LHCN-M2 (cell line): ENCODE measurements around the gene GAS2L3. TPM values are rescaled to one million over a fixed set of nuclear protein-coding genes. Genes with fewer than 3 reads are reported as not detected.
"Not testable (repeated sequence)": the region's sequence is repeated elsewhere in the genome, so short reads cannot be mapped to it uniquely, and the experiment has no call there.

Experiments used
- DNase-seq: peaks from one replicate; pipeline ENCODE4 v3.0.0-alpha.2; 2012; ENCODE audit warnings: low read depth
- total RNA-seq: library from RNA; depleted of rRNA; stranded (reverse); fragments of >200 nt; gene quantifications from 2 replicates; pipeline ENCODE4 v1.2.3, GENCODE V29; 2014

Gene GAS2L3
- total RNA-seq, 1 experiment from 2014 or later: 40.8 TPM

DNA sequence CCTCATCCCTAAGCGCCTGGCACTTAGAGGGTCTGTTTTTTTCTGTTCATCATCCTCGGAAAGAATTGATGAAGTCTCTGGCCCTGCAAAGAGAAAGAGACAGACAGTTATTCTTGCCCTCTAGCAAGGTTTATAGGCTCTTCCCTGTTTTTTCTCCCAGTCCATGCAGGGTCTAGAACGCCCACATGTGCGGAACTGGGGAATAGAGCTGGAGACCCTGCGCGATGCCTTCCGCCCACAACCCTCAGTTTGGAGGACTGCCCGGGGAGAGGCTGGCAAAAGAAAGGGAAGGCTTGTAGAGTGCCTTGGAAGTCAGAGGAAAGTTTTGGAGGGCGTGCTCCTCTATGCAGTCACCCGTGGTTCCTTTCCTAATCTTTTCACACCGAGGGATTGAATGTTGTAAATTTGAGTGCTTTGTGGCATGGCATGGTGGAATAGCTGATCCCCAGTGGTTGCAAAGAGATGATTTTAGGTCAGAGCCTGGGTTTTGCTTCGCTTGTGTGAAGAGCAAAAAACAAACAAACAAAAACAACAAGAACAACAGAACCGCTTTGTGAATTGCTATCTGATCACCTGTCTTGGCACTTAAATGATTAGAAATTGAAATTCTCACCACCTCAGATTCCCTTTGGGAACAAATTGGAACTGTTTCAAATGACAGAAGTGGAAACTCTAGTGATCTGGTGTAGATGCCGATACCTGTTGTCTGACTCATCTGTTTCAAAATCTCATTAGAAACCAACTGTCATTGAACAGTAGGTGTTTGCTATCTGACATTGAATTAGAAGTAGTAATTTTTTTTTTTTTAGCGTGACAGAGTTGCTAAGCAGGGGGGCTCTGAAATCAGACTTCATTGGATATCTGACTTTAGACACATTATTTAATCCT is 947 bp downstream of the GAS2L3 start:
- DNase-seq: no peak

DNA sequence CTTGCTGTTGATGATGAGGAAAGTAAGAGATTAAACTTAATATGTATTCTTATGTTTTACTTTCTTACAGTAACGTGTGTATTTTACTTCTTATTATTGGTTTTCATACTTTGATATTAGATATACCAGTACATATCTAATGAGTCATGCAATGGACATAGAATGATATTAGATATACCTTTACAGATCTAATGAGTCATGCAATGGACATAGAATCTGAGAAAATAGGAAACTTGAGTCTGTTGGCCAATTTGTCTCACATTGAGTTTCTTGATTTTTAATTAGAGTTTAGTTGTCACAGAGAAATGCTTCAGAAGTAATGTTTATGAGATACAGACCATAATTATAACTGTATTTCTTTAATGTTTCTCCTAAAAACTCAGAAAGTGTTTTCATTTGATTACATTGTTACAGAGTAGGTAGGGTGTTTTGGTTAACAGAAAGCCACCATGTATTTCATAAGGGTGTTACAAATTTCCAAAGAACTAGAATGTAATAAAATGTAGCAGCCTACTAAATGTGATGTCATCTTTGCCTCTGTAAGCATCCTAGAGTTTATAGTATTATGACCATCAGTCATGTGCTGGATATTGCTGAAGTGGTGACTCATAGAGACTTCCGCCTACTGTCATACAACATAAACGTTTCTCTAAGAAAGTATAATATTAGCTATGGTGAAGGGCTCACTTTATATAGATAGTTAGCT is 3.0 kb downstream of the GAS2L3 start:
- DNase-seq: peak; percentile 80

DNA sequence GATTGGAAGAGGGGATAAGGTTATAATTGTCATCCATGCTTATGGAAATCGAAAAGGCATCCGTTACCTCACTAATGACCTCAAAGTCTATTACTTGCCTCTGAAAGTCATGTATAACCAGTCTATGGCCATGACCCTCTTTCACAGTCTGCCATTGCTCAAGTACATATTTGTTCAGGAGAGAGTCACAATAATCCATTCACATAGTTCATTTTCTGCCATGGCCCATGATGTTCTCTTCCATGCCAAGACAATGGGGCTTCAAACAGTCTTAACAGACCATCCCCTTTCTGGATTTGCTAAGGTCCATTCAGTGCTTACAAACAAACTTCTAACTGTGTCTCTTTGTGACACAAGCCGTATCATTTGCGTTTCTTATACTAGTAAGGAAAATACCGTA is 5.4 kb downstream of the GAS2L3 start:
- DNase-seq: no peak

DNA sequence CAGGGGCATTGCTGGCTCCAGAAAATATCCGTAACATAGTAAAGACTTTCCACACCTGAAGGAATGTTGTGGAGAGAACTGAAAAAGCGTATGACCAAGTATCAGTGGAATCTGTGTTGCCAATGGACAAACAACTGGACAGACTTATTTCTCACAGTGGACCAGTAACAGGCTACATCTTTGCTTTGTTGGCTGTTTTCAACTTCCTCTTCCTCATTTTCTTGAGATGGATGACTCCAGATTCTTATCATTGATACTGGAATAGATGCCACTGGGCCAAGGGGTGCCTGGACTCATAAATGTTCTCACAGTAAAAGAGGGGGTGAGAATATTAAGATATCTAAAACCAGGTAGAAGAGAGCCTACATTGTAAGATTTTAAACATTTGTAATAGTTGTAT is 6.4 kb downstream of the GAS2L3 start:
- DNase-seq: no peak

DNA sequence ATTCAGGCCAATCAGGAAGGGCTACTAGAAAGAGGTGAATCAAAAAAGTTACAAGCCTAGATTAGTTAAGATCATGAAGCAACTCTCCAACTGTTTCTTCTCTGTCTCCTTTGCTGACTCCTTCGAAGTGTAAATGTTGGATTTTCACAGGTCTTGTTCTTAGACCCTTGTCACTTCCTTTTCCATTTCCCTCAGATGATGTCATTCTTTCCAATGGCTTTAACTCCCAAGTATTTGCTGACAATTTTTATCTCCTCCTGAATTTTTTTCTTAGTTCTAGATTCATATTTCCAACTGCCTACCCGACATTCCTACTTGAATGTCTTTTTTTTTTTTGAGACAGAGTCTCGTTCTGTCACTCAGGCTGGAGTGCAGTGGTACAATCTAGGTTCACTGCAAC is 10.8 kb downstream of the GAS2L3 start:
- DNase-seq: no peak

DNA sequence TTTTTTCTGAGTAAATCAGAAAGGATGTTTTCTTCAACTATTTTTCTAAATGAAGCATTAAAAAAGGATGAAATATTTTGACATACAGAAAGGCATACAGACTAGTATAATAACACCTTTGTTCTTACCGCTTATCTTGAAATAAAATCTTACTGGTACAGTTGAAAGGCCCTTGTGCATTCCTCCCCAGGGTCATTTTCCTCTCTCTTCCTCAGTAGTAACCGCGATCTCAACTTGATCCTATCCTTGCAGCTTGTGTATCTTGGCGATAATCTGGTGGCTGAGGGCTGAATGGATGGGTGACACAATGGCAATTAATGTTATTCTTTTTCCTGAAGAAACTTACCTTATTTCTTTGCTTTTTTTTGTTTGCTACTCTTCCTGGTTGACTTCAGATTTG is 18.5 kb downstream of the GAS2L3 start:
- no peak for DNase-seq

DNA sequence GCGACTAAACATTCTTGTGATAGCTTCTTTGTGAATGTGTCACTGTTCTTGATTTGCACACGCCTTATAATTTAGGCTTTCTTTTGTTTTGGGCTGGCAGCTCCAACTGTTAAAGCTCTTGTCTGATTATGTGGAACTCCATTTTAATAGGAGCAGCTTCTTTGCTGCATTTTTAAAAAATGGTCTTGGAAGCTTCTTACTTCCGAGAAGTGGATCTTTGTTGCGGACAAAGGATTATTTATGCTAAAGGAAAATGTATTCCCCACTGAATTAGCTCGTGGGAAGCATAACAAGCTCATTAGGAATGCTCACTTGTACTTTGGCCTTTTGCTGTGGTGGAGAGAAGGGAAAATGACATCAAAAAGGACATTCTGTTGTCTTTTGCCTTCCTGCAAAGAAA is 20.0 kb downstream of the GAS2L3 start:
- DNase-seq: peak; percentile 56

DNA sequence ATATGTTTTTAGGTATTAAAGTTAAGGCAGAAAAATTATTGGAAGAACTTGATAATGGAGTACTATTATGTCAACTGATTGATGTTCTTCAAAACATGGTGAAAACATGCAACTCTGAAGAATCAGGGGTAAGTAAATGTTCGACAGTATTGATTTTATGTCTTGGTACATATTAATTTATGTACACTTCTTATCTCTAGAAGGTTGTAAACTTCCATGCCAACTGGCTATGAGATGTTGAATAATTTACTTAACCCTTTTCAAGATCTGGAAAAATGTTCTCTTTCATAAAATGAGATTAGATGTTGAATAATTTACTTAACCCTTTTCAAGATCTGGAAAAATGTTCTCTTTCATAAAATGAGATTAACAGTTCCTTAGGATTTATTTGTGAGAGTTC is 28.1 kb downstream of the GAS2L3 start:
- no peak for DNase-seq

DNA sequence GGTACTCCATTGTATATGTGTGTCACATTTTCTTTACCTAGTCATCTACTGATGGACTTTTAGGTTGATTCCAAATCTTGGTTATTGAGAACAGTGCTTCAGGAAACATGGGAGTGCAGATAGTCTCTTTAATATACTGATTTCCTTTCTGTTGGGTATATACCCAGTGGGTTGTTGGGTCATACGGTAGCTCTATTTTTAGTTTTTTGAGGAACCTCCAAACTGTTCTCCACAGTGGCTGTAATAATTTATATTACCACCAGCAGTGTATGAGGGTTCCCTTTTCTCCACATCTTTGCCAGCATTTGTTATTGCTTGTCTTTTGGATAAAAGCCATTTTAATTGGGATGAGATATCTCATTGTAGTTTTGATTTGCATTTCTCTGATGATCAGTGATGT is 29.5 kb downstream of the GAS2L3 start:
- not testable (repeated sequence) for DNase-seq

DNA sequence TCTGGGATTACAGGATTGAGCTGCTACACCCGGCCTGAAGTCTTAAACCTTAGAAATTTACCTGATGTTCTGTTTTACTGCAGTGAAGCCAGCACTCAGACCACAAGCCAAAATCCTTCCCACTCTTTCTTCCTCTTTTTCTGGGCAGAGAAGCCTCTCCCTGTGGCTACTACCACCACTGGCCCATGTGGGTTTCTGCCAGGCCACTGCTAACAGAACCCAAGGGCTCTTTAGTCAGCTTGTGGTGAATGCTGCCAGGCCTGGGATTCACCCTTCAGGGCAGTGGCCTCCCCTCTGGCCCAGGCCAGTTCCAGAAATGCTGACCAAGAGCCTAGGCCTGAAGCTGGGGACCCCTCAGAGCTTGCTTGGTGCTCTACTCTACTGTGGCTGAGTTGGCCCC is 35.3 kb downstream of the GAS2L3 start:
- no peak for DNase-seq

DNA sequence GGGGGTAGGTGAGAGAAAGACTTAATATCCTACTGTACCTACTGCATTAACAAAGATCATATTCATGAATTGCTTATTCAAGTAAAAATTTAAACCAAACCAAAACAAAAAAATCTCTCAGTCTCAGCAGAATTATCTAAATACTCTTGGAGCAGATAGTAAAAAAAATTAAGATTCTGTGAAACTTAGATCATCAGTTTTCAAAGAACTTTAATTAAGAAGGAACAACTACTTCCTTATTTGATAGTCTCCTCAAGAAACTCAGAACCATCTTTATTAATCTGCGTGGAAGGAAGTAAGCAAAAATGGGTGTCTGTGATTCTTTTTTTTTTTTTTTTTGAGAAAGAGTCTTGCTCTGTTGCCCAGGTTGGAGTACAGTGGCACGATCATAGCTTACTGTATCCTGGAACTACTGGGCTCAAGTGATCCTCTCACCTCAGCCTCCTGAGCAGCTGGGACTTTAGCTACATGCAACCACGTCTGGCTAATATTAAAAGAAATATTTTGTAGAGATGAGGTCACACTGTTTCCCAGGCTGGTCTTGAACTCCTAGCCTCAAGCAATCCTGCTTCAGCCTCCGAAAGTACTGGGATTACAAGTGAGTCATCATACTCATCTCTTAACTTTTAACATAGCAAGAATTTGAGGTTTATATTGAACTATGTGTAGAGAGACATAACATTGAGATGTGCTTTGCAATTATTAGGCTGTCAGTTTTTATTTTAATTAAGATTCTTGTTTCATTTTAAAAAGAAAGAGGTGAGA is 37.4 kb downstream of the GAS2L3 start:
- DNase-seq: peak; percentile 17

DNA sequence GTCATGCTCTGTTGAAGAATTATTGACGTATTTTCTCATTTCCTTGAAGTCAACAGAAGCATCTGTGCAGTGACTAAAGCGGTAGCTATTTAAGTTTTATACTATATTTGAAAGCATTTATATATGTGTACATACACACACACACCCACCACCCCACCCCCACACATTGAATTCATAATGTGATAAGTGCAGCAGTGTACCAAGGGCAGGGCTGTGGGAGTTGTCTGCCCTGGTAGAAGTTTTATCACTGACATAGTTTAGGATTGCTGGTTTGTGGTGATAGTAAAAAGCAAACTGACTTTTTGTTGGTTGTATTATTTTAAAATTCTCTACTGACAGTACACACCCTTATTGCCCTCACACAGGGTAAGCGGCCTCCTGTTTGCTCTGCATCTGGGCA is 39.1 kb downstream of the GAS2L3 start:
- DNase-seq: no peak

DNA sequence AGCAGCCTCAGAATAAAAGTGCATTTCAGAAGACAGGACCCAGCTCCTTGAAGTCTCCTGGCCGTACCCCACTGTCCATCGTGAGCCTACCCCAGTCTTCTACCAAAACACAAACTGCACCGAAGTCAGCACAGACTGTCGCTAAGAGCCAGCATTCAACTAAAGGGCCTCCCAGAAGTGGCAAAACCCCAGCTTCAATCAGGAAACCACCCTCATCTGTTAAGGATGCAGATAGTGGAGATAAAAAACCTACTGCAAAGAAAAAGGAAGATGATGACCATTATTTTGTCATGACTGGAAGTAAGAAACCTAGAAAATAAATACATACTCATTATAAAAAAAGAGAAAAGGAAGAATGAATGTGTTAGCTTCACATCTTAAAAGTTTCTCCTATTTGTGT is 51.1 kb downstream of the GAS2L3 start:
- DNase-seq: no peak

DNA sequence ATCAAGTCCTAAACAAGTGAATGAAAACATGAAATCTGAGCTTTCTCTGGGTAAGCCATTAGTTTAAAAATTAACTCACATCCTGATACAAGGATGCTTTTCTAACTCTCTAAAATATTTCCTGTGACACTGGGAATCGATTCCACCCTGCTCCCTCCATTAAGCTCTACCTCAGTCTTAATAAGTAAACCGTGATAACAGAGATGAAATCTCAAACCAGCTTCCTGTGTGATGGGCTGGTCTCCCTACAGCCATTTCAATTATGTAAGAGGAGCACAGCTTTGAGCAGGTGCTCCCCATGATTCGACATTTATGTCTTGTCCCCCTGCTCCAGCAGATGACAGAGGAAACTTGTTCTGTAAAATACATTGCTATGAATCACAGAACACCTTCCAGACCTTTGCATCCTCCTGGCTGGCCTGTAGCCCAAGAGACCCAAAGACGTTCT is 59.0 kb downstream of the GAS2L3 start:
- no peak for DNase-seq

DNA sequence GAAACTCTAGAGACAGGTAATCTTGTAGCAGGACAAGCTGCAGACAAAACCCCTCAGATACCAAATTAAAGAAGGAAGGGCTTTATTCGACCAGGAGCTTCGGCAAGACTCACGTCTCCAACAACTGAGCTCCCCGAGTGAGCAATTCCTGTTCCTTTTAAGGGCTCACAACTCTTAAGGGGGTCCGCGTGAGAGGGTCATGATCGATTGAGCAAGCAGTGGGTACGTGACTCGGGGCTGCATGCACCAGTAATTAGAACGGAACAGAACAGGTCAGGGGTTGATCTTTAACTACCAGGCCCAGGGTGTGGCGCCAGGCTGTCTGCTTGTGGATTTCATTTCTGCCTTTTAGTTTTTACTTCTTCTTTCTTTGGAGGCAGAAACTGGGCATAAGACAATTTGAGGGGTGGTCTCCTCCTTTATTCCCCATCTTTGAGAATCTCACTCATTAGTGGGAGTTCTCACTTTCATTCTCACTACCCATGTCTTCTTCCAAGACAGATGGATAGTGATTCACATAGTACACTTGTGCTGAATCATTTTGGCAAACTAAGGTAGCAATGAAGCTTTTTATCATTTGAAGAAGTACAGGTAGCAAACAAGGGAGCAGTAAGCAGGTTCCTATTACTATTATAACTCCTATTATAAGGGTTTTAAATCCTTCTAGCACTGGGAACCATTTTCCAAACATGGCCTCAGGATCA is 59.8 kb downstream of the GAS2L3 start:
- DNase-seq: not testable (repeated sequence)

DNA sequence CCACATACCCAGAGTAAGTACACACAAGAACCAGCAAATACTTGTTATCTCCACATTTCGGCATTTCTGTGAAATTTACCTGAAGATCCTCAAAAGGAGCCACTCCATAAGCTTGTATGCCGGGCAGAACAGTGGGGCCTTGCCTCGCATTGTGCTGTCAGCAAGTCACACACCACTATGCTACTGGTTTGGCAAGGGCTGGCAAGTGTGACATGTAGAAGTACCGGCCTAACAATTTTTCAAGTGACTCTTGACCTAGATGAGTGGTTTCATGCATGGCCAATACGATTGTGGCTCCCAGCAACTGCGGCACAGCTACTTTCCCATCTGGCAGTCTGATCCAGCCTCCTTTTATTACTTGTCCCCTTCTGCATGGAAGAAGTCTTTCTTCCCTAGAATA is 69.8 kb downstream of the GAS2L3 start:
- DNase-seq: no peak

DNA sequence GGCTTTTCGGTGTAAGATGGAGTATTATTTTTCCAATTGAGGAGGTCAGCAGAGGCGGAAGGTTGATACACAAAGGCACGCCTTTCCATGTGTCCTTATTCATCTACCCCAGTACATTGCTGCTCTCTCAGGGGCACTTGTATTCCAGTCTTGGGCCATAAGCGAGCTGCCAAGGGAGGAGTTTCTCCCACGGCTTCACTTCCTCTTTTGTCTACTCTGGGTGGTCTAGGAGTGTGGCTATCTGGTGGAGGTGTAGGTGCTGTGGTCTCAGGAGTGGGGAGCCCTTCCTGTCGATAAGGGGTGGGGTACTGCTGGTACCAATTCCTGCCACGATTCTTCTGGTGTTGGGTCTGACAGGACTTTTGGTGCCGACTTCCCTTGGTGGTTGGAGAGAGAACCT is 73.4 kb downstream of the GAS2L3 start:
- DNase-seq: no peak

DNA sequence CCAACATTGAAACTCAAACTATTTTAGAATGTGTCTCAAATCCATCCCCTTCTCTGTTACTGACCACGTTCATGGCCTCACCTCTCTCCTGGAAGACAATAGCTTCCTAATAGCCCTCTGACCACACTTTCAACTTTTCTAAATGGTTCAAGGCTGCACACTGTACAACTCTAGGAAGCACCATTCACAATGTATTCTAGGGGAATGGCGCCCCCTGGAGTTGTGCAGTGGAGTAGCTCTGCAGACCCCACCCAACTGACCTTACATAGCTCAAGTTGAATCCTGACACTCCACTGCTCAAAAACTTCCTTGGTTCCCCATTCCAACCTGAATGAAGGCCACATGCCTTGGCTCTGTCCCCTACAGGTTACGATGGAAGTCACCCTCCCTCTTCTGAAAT is 77.6 kb downstream of the GAS2L3 start:
- DNase-seq: no peak

DNA sequence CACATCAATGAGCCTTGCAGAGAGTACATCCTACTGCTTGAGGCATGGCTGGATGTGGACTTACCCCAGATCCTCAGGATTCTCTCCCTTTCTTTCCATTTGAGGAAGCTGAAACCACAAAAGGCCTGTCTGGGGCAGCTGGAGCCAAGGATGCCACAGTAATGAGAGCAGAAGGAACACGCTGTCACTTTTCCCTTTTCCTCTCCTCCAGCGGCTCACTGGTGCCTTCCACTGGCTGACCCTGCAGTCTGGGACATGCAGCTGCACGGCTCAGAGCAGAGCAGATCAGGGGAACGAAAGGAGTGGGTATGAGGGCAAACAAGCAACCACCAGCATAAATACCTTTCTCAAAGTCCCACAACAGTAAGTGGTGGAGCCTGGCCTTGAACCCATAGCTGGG is 78.2 kb downstream of the GAS2L3 start:
- peak; percentile 25 for DNase-seq

DNA sequence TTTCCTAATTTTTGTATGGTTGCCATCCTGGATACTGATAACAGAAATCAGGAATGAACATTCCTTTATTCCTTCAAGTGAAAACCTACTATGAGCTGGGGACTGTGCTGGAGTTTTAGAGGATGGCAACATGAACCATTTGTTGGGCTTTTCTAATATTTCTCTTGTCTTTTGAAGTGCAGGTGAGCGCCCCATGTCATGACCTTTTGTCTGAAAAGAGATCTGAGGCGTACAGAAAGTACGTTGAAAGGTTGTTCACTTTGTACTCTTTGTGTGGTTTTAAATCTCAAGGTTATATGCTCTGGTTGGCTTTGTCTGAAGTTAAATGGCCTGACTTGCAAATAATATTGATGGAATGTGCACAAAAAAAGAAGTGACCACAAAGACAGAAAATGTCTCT is 79.0 kb downstream of the GAS2L3 start:
- DNase-seq: no peak

DNA sequence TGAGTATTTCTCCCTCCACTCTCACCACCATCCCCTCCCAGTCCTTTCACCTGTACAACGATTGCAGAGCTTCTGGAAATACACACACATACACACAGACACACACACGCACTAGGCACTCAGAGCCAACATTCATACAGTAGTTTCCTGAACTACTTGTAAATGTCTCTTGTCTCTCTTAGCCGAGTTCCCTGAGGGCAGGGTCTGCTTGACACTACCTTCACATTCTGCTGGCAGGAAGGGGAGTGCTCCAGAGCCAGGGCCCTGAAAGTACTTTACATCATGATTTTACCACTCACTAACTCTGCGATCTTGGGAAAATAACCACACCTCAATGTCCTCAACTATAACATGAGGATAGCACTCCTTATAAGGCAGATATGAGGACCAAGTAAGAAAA is 82.7 kb downstream of the GAS2L3 start:
- DNase-seq: no peak

DNA sequence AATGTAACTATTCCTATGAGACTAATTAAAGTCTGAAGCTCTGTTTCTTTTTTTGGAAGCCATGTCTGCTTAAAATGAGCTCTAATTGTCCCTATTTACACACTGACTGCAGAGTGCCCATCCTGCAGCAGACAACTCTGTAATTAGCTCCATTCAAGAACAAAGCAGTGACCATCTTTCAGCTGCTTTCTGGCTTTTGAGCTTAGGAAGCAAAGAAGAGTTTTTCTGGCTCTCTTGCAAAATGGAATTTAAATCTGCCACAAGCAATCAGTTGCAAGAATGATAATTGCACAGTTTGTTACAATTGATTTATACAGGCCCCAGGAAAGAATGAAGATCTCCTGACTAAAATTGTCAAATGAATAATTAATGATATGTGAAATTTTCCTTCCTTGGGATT is 83.4 kb downstream of the GAS2L3 start:
- no peak for DNase-seq
